Fibroblast of lung (primary cell): ENCODE measurements around the gene RAB43.

Experiments used
- CTCF ChIP-seq, 2 donors: IDR thresholded peaks in 1 of 2; conservative IDR thresholded peaks in 1 of 2; 1 replicate in 1 of 2; 2 replicates in 1 of 2; pipeline ENCODE4 v1.5.1; 2011 to 2012; ENCODE audit warnings: low read length in 2 of 2, control low read depth in 1 of 2, inconsistent platforms in 1 of 2, low read depth in 1 of 2, mild to moderate bottlenecking in 1 of 2
- EZH2 ChIP-seq: IDR thresholded peaks from 2 replicates; pipeline ENCODE4 v1.5.1; 2012; ENCODE audit warnings: low read length, control low read depth, mild to moderate bottlenecking; ENCODE audit errors: missing control alignments

GRCh38 chr3:129065016-129065719 lies 56.4 kb downstream of the RAB43 start:
- TF ChIP-seq CTCF (conservative IDR thresholded peaks at IDR 0.05 in 1 of 2, IDR thresholded peaks at IDR 0.05 in 1 of 2; ENCODE audit: low read depth in 1 of 2, low read length in 2 of 2) (no peak), EZH2 (no peak)
